Measurements from ENCODE around the gene MSMB. TPM values are rescaled to one million over a fixed set of nuclear protein-coding genes. Genes with fewer than 3 reads are reported as not detected.
"Not testable (repeated sequence)": the region's sequence is repeated elsewhere in the genome, so short reads cannot be mapped to it uniquely, and the experiment has no call there.

Gene MSMB
- total RNA-seq, 1 donor from 2014 or later, result not detected

GRCh38 chr10:46060706-46061105, 14.6 kb upstream of the MSMB start:
- Mint-ChIP-seq H3K4me1 (ENCODE audit: low read depth) (no peaks in the 10 kb centered on the region), H3K4me3 (ENCODE audit: low read depth) (no peak overlapping the region), H3K27ac (no peak overlapping the region), H3K36me3 (ENCODE audit: low read depth) (no peaks in the 10 kb centered on the region), H3K27me3 (ENCODE audit: low read depth) (peaks cover 7% of the 10 kb centered on the region), H3K9me3 (no peaks in the 10 kb centered on the region)
- DNase-seq (ENCODE audit: low spot score), result no peak
- intact Hi-C loops (cut with micrococcal nuclease), result no loop called here

DNA sequence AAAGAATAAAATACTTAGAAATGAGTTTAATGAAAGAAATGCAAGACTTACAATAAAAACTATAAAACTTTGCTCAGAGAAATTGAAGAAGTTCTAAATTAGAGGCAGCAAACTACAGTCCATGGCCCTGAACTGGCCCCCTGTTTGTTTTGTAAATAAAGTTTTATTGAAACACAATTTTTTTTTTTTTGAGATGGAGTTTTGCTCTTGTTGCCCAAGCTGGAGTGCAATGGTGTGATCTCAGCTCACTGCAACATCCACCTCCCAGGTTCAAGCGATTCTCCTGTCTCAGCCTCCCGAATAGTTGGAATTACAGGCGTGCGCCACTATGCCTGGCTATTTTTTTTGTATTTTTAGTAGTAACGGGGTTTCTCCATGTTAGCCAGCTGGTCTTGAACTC, 11.9 kb upstream of the MSMB start:
- intact Hi-C loops (cut with micrococcal nuclease); H3K4me1 Mint-ChIP-seq (ENCODE audit: low read depth); H3K27me3 Mint-ChIP-seq (ENCODE audit: low read depth); H3K27ac Mint-ChIP-seq; H3K36me3 Mint-ChIP-seq (ENCODE audit: low read depth); H3K9me3 Mint-ChIP-seq; H3K4me3 Mint-ChIP-seq (ENCODE audit: low read depth); DNase-seq (ENCODE audit: low spot score): not testable (repeated sequence)

DNA sequence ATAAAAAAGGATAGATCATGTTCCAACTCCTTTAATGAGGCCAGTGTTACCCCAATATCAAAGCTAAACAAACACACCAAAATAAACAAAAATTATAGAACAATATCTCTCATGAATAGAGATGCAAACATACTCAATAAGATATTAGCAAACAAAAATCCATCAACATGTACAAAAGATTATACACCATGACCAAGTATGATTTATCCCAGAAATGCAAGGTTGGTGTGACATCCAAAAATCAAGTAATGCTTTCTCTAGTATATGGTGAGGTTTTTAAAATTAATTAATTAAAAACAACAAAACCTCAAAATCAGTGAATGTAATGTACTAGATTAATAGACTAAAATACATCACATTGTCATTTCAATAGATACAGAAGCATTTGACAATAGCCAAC, 11.0 kb upstream of the MSMB start:
- no peak overlapping the region for H3K27ac Mint-ChIP-seq
- DNase-seq (ENCODE audit: low spot score), result no peak
- intact Hi-C loops (cut with micrococcal nuclease), result no loop called here
- H3K9me3 Mint-ChIP-seq, result no peaks in the 10 kb centered on the region
- no peaks in the 10 kb centered on the region for H3K36me3 Mint-ChIP-seq (ENCODE audit: low read depth)
- H3K27me3 Mint-ChIP-seq (ENCODE audit: low read depth), result peaks cover 3% of the 10 kb centered on the region
- H3K4me1 Mint-ChIP-seq (ENCODE audit: low read depth), result peaks cover 3% of the 10 kb centered on the region
- H3K4me3 Mint-ChIP-seq (ENCODE audit: low read depth), result no peak overlapping the region

DNA sequence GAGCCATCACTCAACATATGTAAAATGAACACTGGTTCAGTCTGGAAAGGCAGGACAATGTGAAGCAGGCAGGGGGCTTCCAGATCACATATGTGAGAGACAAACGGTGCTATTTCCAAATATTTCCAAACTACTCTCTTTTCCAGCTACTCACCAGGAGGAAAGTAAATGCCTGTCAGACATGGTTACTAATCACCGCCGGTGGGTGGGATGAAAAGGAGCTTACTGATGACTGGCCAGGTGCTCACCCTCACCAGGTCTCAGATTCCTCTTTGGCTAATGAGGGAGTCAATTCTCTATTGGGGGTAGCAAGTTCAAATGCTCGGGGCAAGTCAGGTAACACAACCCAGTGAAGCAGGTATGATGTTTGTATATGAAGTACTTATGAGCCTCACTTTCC, 9.7 kb upstream of the MSMB start:
- H3K4me1 Mint-ChIP-seq (ENCODE audit: low read depth), result peaks cover 8% of the 10 kb centered on the region
- intact Hi-C loops (cut with micrococcal nuclease), result no loop called here
- H3K9me3 Mint-ChIP-seq, result no peaks in the 10 kb centered on the region
- no peak for DNase-seq (ENCODE audit: low spot score)
- H3K4me3 Mint-ChIP-seq (ENCODE audit: low read depth), result no peak overlapping the region
- H3K27me3 Mint-ChIP-seq (ENCODE audit: low read depth), result peaks cover 8% of the 10 kb centered on the region
- H3K27ac Mint-ChIP-seq, result no peak overlapping the region
- H3K36me3 Mint-ChIP-seq (ENCODE audit: low read depth), result no peaks in the 10 kb centered on the region

GRCh38 chr10:46053534-46054434, 7.7 kb upstream of the MSMB start:
- Mint-ChIP-seq H3K4me1 (ENCODE audit: low read depth) (peaks cover 8% of the 10 kb centered on the region), H3K27me3 (ENCODE audit: low read depth) (peaks cover 8% of the 10 kb centered on the region), H3K4me3 (ENCODE audit: low read depth) (no peak overlapping the region), H3K27ac (no peak overlapping the region), H3K36me3 (ENCODE audit: low read depth) (no peaks in the 10 kb centered on the region), H3K9me3 (no peaks in the 10 kb centered on the region)
- no peak for DNase-seq (ENCODE audit: low spot score)
- intact Hi-C loops (cut with micrococcal nuclease), result no loop called here

DNA sequence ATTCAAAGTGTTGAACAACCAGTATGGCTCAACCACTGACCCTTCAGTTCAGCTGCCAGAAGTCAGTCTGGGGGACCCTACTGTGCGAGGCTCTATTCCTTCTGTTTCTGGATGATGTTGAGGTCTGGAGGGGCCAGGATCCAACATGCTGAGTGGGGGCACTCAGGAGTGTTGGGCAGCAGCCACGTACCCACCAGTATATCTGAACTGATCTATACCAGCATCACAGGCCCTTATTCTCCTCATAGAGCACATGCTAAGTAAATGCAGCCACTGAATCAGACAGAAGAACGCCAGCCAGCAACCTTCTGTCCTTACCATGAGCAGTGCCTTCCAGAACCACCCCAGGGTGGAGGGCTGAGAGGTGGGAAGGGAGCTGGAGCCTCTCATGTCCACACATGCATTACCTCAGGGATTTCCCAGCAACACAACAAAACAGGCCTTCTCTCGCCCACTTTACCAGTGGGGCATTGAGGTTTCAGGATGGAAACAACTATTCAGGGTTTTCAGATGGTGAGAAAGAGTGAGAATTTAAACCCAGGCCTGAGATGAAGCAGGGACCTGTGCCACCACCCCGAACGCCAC, 6.8 kb upstream of the MSMB start:
- H3K4me1 Mint-ChIP-seq (ENCODE audit: low read depth), result peaks cover 8% of the 10 kb centered on the region
- no peak overlapping the region for H3K27ac Mint-ChIP-seq
- intact Hi-C loops (cut with micrococcal nuclease), result no loop called here
- H3K9me3 Mint-ChIP-seq, result no peaks in the 10 kb centered on the region
- peaks cover 8% of the 10 kb centered on the region for H3K27me3 Mint-ChIP-seq (ENCODE audit: low read depth)
- H3K36me3 Mint-ChIP-seq (ENCODE audit: low read depth), result no peaks in the 10 kb centered on the region
- H3K4me3 Mint-ChIP-seq (ENCODE audit: low read depth), result no peak overlapping the region
- DNase-seq (ENCODE audit: low spot score), result no peak

DNA sequence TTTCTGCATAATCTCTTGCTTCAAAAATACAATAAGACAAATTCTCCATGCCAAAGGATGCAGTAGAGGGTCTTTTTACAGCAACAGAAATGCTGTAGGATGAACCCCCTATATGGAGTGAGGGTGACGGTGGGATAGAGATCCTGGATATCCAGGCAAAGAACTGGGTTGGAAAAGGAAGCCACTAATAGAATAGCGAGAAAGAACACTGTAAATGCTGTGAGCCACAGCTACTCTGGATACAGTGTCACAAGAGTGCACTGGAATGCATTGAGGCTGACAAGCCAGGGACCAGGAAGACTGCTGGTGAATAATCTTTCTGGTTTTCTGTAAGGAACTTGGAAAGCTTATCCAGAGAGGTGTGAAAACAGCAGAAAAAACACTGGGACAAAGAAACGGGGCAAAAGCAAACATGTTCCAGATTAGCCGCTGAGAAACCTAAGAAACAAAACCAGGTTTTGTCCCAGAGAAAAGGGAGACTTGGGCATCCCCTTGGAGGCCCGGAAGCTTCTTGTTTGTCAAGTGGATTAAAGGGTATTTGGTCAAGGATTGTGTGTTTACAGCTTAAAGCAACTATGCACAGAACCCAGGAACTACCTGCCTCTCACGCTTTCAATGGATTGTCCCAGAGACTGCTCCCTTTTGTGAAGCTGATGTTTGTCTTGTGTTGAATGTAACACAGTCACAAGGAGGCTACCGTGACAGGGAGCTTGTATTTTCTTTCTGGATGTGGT, 6.2 kb upstream of the MSMB start:
- Mint-ChIP-seq H3K27ac (no peak overlapping the region), H3K4me1 (ENCODE audit: low read depth) (peaks cover 8% of the 10 kb centered on the region), H3K27me3 (ENCODE audit: low read depth) (peaks cover 5% of the 10 kb centered on the region), H3K36me3 (ENCODE audit: low read depth) (no peaks in the 10 kb centered on the region), H3K4me3 (ENCODE audit: low read depth) (no peak overlapping the region), H3K9me3 (no peaks in the 10 kb centered on the region)
- DNase-seq (ENCODE audit: low spot score), result no peak
- intact Hi-C loops (cut with micrococcal nuclease), result no loop called here

DNA sequence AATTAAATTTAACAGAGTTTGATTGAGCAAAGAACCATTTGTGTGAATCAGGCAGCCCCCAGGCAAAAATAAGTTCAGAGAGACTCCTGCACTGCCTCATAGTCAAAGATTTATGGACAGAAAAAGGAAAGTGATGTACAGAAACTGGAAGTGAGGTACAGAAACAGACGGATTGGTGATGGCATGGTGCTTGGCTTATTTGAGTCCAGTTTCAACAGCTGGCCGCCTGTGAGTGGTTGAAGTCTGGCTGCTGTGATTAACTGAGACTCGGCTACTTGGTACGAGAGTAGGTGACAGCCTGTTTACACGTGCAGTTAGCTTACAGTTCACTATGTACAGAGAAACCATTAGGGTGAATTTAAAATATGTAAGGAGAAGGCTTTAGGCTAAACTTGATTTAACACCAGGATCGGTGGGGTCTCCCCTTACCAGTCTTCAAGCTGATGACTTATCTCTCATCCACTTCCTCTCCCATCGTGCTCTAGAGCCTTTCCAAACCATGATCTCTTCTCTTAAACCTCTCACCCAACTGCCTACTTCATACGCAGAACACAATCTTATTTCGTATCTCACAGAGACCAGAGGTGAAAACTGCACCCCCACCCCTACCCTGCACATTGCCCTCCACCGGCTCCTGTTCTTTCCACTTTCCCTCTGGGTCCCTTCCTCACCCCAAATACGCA, 5.0 kb upstream of the MSMB start:
- peaks cover 8% of the 10 kb centered on the region for H3K4me1 Mint-ChIP-seq (ENCODE audit: low read depth)
- no peak for DNase-seq (ENCODE audit: low spot score)
- no peak overlapping the region for H3K27ac Mint-ChIP-seq
- no peaks in the 10 kb centered on the region for H3K36me3 Mint-ChIP-seq (ENCODE audit: low read depth)
- H3K9me3 Mint-ChIP-seq, result no peaks in the 10 kb centered on the region
- intact Hi-C loops (cut with micrococcal nuclease), result no loop called here
- peaks cover 7% of the 10 kb centered on the region for H3K27me3 Mint-ChIP-seq (ENCODE audit: low read depth)
- no peak overlapping the region for H3K4me3 Mint-ChIP-seq (ENCODE audit: low read depth)

GRCh38 chr10:46049497-46049831, 3.4 kb upstream of the MSMB start:
- DNase-seq (ENCODE audit: low spot score); H3K36me3 Mint-ChIP-seq (ENCODE audit: low read depth); H3K4me3 Mint-ChIP-seq (ENCODE audit: low read depth); H3K9me3 Mint-ChIP-seq; H3K27ac Mint-ChIP-seq; H3K4me1 Mint-ChIP-seq (ENCODE audit: low read depth); H3K27me3 Mint-ChIP-seq (ENCODE audit: low read depth); intact Hi-C loops (cut with micrococcal nuclease): not testable (repeated sequence)

GRCh38 chr10:46048152-46048551, 2.1 kb upstream of the MSMB start:
- Mint-ChIP-seq H3K27ac (no peak overlapping the region), H3K9me3 (no peaks in the 10 kb centered on the region), H3K4me3 (ENCODE audit: low read depth) (no peak overlapping the region), H3K36me3 (ENCODE audit: low read depth) (no peaks in the 10 kb centered on the region), H3K4me1 (ENCODE audit: low read depth) (peaks cover 5% of the 10 kb centered on the region), H3K27me3 (ENCODE audit: low read depth) (peaks cover 8% of the 10 kb centered on the region)
- intact Hi-C loops (cut with micrococcal nuclease), result no loop called here
- no peak for DNase-seq (ENCODE audit: low spot score)

- H3K4me1 Mint-ChIP-seq (ENCODE audit: low read depth), result no peaks in the 10 kb centered on the region
- peaks cover 16% of the 10 kb centered on the region for H3K27me3 Mint-ChIP-seq (ENCODE audit: low read depth)
- intact Hi-C loops (cut with micrococcal nuclease), result no loop called here
- H3K36me3 Mint-ChIP-seq (ENCODE audit: low read depth), result no peaks in the 10 kb centered on the region
- DNase-seq (ENCODE audit: low spot score), result no peak
- H3K9me3 Mint-ChIP-seq, result no peaks in the 10 kb centered on the region
- no peak overlapping the region for H3K4me3 Mint-ChIP-seq (ENCODE audit: low read depth)
- no peak overlapping the region for H3K27ac Mint-ChIP-seq
These were observed 3.5 kb downstream of the MSMB start for GRCh38 chr10:46042527-46042926.

DNA sequence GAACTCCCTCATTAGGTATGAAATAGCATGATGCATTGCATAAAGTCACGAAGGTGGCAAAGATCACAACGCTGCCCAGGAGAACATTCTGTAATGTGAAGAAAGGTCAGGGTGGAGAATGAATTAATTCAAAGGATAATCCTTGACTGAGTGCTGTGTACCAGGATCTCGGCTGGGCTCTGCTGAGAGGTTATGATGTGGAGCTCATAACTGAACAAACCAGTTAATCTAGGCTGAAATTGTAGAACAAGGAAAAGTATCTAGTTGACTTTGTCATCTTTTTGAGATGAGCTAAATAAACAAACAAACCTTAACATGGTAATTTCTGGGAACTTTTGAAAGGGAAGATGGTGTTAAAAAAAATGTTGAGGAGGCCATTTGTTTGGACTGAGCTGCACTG, 6.1 kb downstream of the MSMB start:
- Mint-ChIP-seq H3K27me3 (ENCODE audit: low read depth) (peaks cover 18% of the 10 kb centered on the region), H3K4me1 (ENCODE audit: low read depth) (peaks cover 2% of the 10 kb centered on the region), H3K27ac (no peak overlapping the region), H3K36me3 (ENCODE audit: low read depth) (no peaks in the 10 kb centered on the region), H3K9me3 (no peaks in the 10 kb centered on the region), H3K4me3 (ENCODE audit: low read depth) (no peak overlapping the region)
- intact Hi-C loops (cut with micrococcal nuclease), result no loop called here
- DNase-seq (ENCODE audit: low spot score), result no peak
